ENCODE data around the gene CDS1. TPM values are rescaled to one million over a fixed set of nuclear protein-coding genes. Genes with fewer than 3 reads are reported as not detected.

CDS1 gene
- total and polyA plus RNA-seq, 2 of the 8 experiments (the other 6 are each of a cell fraction or from before 2014, with no cell fraction given), result 8.7 to 13.9 TPM

- POLR2A ChIA-PET (ENCODE audit: partially characterized antibody), result no interaction called here
- FAIRE-seq (no peak), DNase-seq (ENCODE audit: low read depth in 1 of 2, low spot score in 2 of 2) (no peak)
- TF ChIP-seq KDM1A (IDR thresholded peaks at IDR 0.05; ENCODE audit: borderline replicate concordance, low read length) (no peak), SP1 (IDR thresholded peaks at IDR 0.05; ENCODE audit: low read depth, low read length) (no peak), RAD21 (IDR thresholded peaks at IDR 0.05 in 1 of 2, conservative IDR thresholded peaks at IDR 0.05 in 1 of 2; ENCODE audit: low read depth in 2 of 2, low read length in 2 of 2) (no peak)
Measured at GRCh38 chr4:84683064-84683850, 100.3 kb downstream of the CDS1 start.

More at GRCh38 chr4:84683064-84683850, 100.3 kb downstream of the CDS1 start:
- Histone ChIP-seq H3K27ac (ENCODE audit: low read depth, low read length) (no peak overlapping the region), H3K36me3 (ENCODE audit: control insufficient read depth in 2 of 4, insufficient read depth in 4 of 4, low read length in 3 of 4) (peaks cover 2 to 42% (median 27%) of the 10 kb centered on the region in 4 experiments; a peak in 7 of 8 replicates), H2BK15ac (ENCODE audit: low read length) (no peak overlapping the region), H3K27me3 (replicated peaks in 1 of 4; ENCODE audit: control insufficient read depth in 3 of 4, extremely low read depth in 1 of 4, insufficient read depth in 3 of 4, low read length in 3 of 4) (no peaks in the 10 kb centered on the region), H4K5ac (ENCODE audit: insufficient read length, low read depth, low read length) (no peak overlapping the region), H3K9ac (replicated peaks in 1 of 4; ENCODE audit: extremely low read depth in 1 of 4, low read depth in 3 of 4, low read length in 3 of 4) (0 out of 7 replicates have a peak overlapping the region, but pooled peaks of 1 of the 4 experiments have one; percentile 43), H3K4me2 (ENCODE audit: insufficient read depth in 1 of 2, low read depth in 2 of 2, low read length in 2 of 2) (no peak overlapping the region), H3K23ac (ENCODE audit: insufficient read length) (no peak overlapping the region), H3K4me1 (replicated peaks in 1 of 4; ENCODE audit: control insufficient read depth in 3 of 4, insufficient read depth in 4 of 4, low read length in 3 of 4) (peaks cover 0 to 4% (median 0%) of the 10 kb centered on the region in 4 experiments; a peak in 1 of 7 replicates), H3K56ac (replicated peaks; ENCODE audit: insufficient read length, low read depth, low read length) (no peak overlapping the region), H3K9me3 (ENCODE audit: insufficient read depth in 2 of 2, low read depth in 1 of 2, low read length in 1 of 2) (no peaks in the 10 kb centered on the region), H3K79me1 (ENCODE audit: low read depth, low read length) (no peaks in the 10 kb centered on the region), H2AFZ (ENCODE audit: low read length) (no peak overlapping the region), H3K23me2 (ENCODE audit: low read depth, low read length) (no peaks in the 10 kb centered on the region), H2BK20ac (ENCODE audit: low read length) (no peak overlapping the region), H2BK5ac (ENCODE audit: low read depth, low read length) (no peak overlapping the region), H3K18ac (ENCODE audit: extremely low read depth, low read length) (no peak overlapping the region), H2AK5ac (ENCODE audit: low read depth, low read length) (no peak overlapping the region), H4K20me1 (replicated peaks in 1 of 2; ENCODE audit: control insufficient read depth in 1 of 2, insufficient read depth in 2 of 2, low read length in 2 of 2) (no peaks in the 10 kb centered on the region), H3K4ac (replicated peaks; ENCODE audit: insufficient read length, low read depth, low read length) (no peak overlapping the region), H3K4me3 (ENCODE audit: extremely low read depth in 1 of 4, insufficient read depth in 2 of 4, low read depth in 3 of 4, low read length in 4 of 4) (no peak overlapping the region), H3K79me2 (ENCODE audit: control insufficient read depth in 1 of 2, insufficient read depth in 2 of 2, low read length in 2 of 2) (no peaks in the 10 kb centered on the region), H2BK12ac (ENCODE audit: low read depth, low read length) (no peak overlapping the region), H3K14ac (ENCODE audit: insufficient read length) (no peak overlapping the region), H4K8ac (ENCODE audit: extremely low read depth, insufficient read depth, low read length) (no peak overlapping the region), H4K91ac (replicated peaks; ENCODE audit: insufficient read length, low read length) (no peak overlapping the region), H2BK120ac (replicated peaks; ENCODE audit: low read depth, low read length) (no peak overlapping the region)
- CTCF ChIA-PET (ENCODE audit: partially characterized antibody), result interaction anchor here (1.0 to 1.4 kb wide), 3 partner anchors 74 to 155 kb away, joined by 3 to 9 read pairs (median 5); no protein-coding TSS in a partner anchor
- WGBS, 2 experiments (ENCODE audit: extremely low coverage in 1 of 2, insufficient coverage in 1 of 2, insufficient read length in 1 of 2, insufficient replicate concordance in 2 of 2, low coverage in 1 of 2, low lambda C conversion rate in 2 of 2, missing lambda C conversion rate in 1 of 2), result 89% methylated on average over 7 of the region's 7 CpGs; no CpG with 5 or more reads in 1 of the 2 experiments

All from H1 (cell line).